Activated CD4-positive, CD25-positive, alpha-beta regulatory T cell treated with anti-CD3 and anti-CD28 coated beads, Interleukin-2, amount 50 U/mL, for 72 hours (primary cell): ENCODE results near the gene LRIG3.
"Not testable (repeated sequence)": the region's sequence is repeated elsewhere in the genome, so short reads cannot be mapped to it uniquely, and the experiment has no call there.

Experiments
- DNase-seq: peaks from one replicate; pipeline ENCODE4 v3.0.0; 2021

LRIG3 gene

GRCh38 chr12:58920102-58920960 is at the start of gene LRIG3:
Gene LRIG3 (minus strand): TSS chr12:58920504. CDS start chr12:58920235, 269 bp downstream.
- no peak for DNase-seq

- DNase-seq = no peak
Measured at GRCh38 chr12:58969237-58969636, 48.9 kb upstream of the LRIG3 start.

GRCh38 chr12:58967561-58967960 is 47.3 kb upstream of the LRIG3 start:
- no peak for DNase-seq

GRCh38 chr12:58966939-58967338 is 46.6 kb upstream of the LRIG3 start:
- no peak for DNase-seq

GRCh38 chr12:58965568-58965967 is 45.3 kb upstream of the LRIG3 start:
- DNase-seq = no peak

GRCh38 chr12:58963844-58964243 is 43.5 kb upstream of the LRIG3 start:
- no peak for DNase-seq

- DNase-seq = no peak
Measured at GRCh38 chr12:58961906-58962305, 41.6 kb upstream of the LRIG3 start.

GRCh38 chr12:58961166-58961565 is 40.9 kb upstream of the LRIG3 start:
- no peak for DNase-seq

- DNase-seq = no peak
Measured at GRCh38 chr12:58959639-58960300, 39.5 kb upstream of the LRIG3 start.

GRCh38 chr12:58957298-58957697 is 37.0 kb upstream of the LRIG3 start:
- DNase-seq = no peak

GRCh38 chr12:58955849-58956248 is 35.5 kb upstream of the LRIG3 start:
- no peak for DNase-seq

GRCh38 chr12:58954002-58954401 is 33.7 kb upstream of the LRIG3 start:
- no peak for DNase-seq

- no peak for DNase-seq
Measured at GRCh38 chr12:58950739-58951100, 30.4 kb upstream of the LRIG3 start.

- DNase-seq = not testable (repeated sequence)
Measured at GRCh38 chr12:58949954-58950738, 29.8 kb upstream of the LRIG3 start.

GRCh38 chr12:58943079-58943478 is 22.8 kb upstream of the LRIG3 start:
- DNase-seq = no peak

- no peak for DNase-seq
Measured at GRCh38 chr12:58942345-58942744, 22.0 kb upstream of the LRIG3 start.

GRCh38 chr12:58939399-58940100 is 19.2 kb upstream of the LRIG3 start:
- no peak for DNase-seq

GRCh38 chr12:58938440-58938839 is 18.1 kb upstream of the LRIG3 start:
- no peak for DNase-seq

GRCh38 chr12:58934528-58934927 is 14.2 kb upstream of the LRIG3 start:
- DNase-seq = no peak

- no peak for DNase-seq
Measured at GRCh38 chr12:58932806-58933681, 12.7 kb upstream of the LRIG3 start.

GRCh38 chr12:58931518-58931917 is 11.2 kb upstream of the LRIG3 start:
- DNase-seq = no peak

- DNase-seq = no peak
Measured at GRCh38 chr12:58930770-58931324, 10.5 kb upstream of the LRIG3 start.
